Hepatocyte (in vitro differentiated cells): ENCODE results near the gene ZNF587B.
"Not testable (repeated sequence)": the region's sequence is repeated elsewhere in the genome, so short reads cannot be mapped to it uniquely, and the experiment has no call there.

Experiments used
- EZH2 ChIP-seq: fragments of 200-600 bp; sonication (generic); IDR thresholded peaks from 2 replicates; pipeline ENCODE4 v1.6.1; 2016; ENCODE audit warnings: antibody characterized with exemption, mild to moderate bottlenecking, borderline replicate concordance
- EZH2phosphoT487 ChIP-seq: fragments of 200-600 bp; sonication (generic); IDR thresholded peaks from one replicate; pipeline ENCODE4 v1.6.1; 2018; ENCODE audit warnings: antibody characterized with exemption, mild to moderate bottlenecking, low read depth, moderate library complexity; ENCODE audit not compliant: unreplicated experiment, severe bottlenecking
- TF ChIP-seq, protein P1 (sequence below): fragments of 200-600 bp; sonication (generic); IDR thresholded peaks from 2 replicates; pipeline ENCODE4 v1.5.1; 2016; ENCODE audit warnings: antibody characterized with exemption, mild to moderate bottlenecking; ENCODE audit not compliant: poor library complexity

GRCh38 chr19:57849666-57850473 is 19.8 kb downstream of the ZNF587B start, which contains the start of gene ZNF587:
- TF ChIP-seq, protein P1, sequence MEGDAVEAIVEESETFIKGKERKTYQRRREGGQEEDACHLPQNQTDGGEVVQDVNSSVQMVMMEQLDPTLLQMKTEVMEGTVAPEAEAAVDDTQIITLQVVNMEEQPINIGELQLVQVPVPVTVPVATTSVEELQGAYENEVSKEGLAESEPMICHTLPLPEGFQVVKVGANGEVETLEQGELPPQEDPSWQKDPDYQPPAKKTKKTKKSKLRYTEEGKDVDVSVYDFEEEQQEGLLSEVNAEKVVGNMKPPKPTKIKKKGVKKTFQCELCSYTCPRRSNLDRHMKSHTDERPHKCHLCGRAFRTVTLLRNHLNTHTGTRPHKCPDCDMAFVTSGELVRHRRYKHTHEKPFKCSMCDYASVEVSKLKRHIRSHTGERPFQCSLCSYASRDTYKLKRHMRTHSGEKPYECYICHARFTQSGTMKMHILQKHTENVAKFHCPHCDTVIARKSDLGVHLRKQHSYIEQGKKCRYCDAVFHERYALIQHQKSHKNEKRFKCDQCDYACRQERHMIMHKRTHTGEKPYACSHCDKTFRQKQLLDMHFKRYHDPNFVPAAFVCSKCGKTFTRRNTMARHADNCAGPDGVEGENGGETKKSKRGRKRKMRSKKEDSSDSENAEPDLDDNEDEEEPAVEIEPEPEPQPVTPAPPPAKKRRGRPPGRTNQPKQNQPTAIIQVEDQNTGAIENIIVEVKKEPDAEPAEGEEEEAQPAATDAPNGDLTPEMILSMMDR = not testable (repeated sequence)
- not testable (repeated sequence) for TF ChIP-seq EZH2, EZH2phosphoT487
